ENCODE measurements around the gene FOXF1.

- TF ChIP-seq EZH2 (IDR thresholded peaks at IDR 0.05; ENCODE audit: insufficient read depth, poor library complexity, severe bottlenecking) (no peak), EZH2phosphoT487 (IDR thresholded peaks at IDR 0.05; ENCODE audit: insufficient read depth, low read depth) (no peak)
These were observed 17.0 kb downstream of the FOXF1 start for GRCh38 chr16:86527366-86527765.
